ENCODE measurements around the gene NKRF.

Gene NKRF

DNA sequence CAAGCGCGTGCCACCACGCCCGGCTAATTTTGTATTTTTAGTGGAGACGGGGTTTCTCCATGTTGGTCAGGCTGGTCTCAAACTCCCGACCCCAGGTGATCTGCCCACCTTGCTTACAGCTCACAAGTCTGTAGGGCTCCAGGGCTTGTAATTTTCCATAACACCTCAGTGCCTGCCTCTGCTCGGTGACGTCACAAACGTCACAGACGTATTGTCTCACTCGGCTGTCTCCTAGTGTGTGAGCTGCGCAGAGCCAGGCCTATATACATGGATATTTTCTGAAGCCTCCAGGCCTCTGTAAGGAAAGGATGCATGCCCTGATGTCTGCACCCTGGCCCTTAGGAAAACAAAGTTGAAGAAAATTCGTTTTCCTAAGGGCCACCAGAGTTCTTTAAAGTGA, 8.6 kb upstream of the NKRF start:
- DNase-seq (ENCODE audit: low read depth in 3 of 3) = no peak

DNA sequence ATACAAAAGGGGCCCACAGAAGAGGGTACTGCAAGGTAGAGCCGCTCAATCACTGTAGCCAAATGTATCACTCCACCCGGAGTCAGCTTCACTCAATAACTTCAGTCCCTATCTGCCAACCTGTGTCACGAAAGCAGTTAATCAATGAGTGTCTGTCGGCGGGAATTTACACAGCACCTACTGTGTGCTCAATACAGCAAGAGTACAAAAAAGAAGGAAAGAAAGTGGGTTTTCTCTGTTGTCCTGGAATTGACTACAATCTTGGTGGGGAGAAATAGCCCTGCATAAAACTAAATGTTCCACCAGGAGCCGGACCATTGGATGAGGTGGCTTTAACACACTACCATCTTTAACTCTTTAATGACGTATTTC, 780 bp upstream of the NKRF start:
- no peak for DNase-seq (ENCODE audit: low read depth in 3 of 3)

DNA sequence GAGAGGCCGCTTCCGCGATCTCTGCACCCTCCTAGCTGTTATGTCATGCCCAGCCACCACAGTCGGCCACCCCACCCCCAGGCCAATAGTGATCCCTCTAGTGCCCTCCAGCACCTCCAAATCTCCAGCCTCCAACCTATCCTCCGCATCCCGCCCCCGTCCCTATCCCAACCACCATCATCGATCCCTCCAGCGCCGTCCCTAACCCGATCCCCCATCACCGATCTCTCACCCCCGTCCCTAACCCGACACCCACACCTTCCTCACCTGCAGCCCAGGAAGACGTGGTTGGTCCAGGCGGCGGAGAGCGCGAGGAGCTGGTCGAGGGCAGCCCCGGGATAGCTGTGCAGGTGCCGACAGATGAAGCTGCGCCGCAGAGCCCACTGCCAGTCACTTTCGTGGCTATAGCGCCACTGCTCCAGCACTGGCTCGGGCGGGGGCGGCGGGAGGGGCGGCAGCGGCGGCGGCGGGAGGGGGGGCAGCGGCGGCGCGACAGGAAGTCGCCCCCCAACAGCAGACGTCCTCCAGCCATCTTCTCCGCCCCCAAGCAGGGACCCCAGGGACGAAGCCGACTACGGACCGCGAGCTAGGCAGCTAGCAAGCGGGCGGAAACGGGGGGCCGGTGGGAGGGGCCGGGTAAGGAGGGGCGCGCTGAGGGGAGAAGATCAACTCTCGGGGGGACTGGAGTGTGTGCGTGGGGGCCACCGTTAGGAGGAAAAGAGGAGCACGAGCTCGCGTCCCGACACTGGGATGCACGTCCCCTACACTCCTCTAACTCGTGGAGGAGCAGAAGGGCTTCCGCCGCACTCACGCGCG, 552 bp downstream of the NKRF start:
- DNase-seq (ENCODE audit: low read depth in 3 of 3) = peak in 1 of 3 donors; percentile 21

DNA sequence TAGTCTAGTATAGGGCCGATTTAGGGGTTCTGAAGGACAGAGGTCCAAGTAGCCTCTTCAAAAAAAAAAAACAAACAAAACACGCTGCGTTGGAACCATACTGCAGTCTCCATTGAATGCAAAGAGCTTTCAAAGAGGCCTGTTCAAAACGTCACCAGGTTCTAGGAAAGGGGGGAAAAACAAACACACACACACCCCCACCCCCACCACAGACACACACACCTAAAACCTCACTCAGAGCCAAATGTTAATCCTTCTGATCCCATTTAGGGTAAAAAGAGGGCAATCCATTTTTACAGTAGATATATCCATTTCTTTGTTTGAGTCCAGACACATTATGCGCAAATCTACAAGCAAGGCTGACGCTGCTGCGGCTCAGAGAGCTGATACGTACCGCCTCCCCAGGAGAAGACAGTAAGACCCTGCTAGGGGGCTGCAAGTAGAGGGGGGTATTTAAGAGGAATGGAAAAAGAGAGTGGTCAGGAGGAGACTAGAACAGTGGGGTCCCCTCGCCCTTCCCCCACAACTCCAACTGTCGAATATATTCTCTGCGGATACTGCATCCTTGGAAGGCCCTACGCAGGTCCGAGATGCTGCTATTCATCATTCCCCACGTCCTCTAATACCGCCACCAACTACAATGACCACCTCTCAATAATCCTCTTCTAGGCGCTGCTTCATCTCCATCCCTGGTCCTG, 1.3 kb downstream of the NKRF start:
- DNase-seq (ENCODE audit: low read depth in 3 of 3) = no peak

DNA sequence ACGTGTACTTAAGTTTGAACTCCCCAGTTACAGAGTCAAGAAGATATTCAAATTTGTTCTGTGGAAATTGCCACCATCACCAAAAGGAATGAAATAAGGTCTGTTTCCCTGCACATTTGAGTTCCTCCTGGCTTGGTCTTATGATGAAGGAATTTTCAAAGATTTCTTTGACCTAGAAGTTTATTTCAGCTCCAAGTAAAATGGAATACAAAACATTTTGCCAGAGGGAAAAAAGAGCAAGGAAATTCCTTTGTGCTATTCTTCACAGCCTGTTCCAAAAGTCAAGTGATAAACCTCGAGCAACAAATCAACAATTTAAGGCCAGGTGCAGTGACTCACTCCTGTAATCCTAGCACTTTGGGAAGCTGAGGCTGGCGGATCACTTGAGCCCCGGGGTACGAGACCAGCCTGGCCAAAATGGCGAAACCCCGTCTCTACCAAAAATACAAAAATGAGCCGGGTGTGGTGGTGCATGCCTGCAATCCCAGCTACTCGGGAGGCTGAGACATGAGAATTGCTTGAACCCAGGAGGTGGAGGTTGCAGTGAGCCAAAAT, 3.4 kb downstream of the NKRF start:
- no peak for DNase-seq (ENCODE audit: low read depth in 3 of 3)

DNA sequence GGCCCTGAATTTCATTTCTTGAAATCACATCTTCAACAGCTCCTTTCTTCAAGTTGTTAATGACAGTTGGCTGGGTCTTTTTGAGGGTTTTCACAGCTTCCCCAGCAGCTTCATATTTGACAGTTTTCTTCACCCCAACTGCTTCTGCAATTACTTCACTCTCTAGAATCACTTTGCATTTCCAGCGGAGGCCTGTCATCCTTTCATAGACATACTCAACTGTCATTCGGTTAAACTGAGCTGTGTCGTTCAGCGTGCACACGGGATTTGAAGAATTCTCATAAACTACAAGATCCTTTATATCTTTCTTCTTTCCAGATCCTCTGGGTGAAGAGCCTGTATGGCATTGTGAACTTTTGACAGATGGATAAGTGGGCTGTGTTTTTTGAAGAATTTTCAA, 16.4 kb downstream of the NKRF start:
- DNase-seq (ENCODE audit: low read depth in 3 of 3) = no peak

DNA sequence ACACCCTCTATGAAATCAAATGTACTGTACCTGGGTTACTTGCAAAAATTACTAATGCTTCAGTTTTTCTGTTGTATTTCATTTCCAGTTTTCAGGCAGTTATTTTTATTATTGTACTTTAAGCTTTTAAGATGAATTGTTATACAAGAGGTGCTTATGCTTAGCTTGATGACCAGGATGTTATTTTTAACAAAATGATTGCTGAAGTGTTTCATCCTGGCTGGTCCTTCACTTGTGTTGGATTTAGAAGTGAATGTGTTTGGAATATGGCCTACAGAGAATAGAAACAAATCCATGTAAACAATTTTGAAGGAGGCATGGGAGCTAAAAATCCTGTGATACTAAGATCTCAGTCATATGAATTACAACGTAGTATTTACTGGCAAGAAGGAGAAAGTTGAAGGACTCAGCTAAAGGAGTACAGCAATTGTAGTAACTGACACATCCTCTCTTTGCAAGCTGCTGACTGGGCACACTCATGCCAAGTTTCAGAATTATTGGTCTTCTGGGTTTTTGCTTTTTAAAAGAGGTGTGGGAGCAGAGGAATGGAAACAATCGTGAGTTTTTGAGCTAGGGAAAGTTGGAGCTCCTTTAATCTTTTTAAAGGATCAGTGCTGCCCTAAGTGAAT, 22.7 kb downstream of the NKRF start:
- DNase-seq (ENCODE audit: low read depth in 3 of 3) = no peak

DNA sequence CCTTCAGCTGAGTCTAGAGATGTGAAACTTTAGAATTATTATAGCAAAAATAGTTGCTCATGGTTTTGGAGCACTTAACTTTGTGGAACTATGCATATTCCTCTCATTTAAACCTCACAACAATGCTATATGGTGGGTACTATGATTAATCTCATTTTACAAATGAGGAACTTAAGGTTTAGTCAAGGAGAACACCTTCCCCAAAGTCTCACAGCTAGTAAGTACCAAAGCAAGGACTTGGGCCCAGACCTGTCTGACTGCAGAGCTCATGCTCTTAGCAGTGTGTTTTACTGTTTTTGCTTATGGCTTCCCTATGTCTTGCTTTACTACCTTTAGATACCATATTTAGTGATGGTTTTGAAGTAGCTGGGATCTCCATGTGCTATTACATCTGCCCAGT, 26.8 kb downstream of the NKRF start:
- DNase-seq (ENCODE audit: low read depth in 3 of 3) = no peak

DNA sequence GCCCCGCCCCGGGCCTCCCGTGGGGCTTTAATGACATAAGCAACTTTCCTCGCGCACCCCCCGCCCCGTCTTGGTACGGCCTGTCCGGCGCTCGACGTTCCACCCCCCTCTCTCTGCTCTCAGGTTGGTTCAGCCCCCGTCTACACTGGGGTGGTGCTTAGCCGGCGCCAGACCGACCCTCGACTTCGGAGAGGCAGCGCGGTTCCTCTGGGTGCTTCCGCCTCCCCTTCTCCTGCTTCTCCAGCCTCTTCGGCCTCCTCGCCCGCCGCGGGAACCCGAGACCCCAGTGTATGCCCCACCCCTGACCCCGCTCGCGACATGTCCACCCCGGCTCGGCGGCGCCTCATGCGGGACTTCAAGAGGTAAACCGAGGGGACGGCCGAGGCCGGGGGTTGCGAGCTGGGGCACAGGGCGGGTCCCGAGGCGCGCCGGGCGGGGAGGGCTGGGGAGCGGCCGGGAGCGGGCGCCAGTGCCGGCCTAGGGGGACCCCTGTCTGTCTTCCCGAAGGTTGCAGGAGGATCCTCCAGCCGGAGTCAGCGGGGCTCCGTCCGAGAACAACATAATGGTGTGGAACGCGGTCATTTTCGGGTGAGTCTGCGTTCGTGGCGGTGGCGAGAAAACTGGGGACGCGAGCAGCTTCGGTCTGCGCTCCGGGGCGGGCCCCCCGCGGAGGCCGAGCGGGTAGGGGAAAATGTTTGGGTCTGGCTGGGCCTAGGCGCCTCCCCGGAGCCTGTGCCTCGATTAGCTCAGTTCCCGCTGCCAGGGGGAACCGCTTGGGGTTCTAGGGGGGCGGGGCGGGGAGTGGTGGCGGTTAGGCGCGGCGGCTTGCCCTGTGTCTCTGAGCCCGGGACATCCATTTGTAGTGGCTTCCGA, 31.6 kb downstream of the NKRF start, which contains the start of gene UBE2A:
TSS of gene UBE2A (plus strand) at position 170 of the 873 bp plus-strand sequence. CDS start at position 319, 149 bp downstream.
- peak; percentile 73 to 78 (median 74) for DNase-seq (ENCODE audit: low read depth in 3 of 3)

DNA sequence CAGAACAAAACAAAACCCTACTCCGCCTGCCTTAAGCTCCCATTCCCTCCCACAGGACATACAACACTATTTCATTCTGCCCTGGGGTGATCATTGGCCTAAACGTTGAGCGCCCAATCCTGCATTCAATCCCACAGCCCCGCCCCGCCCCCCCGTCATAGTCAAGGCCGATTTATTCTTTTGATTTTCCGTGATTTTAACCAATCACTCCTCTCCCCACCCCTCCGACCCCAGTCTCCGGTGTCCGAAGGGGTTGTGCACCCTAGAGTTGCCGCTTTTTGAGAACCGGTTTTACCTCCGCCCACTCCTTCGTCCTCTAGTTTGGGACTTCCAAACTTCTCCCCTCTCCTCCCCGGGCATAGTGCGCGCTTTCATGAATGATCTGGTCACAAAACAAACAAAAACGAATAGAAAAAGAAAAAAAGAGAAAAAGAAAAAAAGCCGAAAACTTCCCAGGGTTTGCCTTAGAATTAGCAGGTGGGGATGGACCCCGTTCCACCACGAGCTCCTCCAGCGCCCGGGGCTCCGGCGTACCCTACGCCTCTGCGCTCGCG, 32.3 kb downstream of the NKRF start:
- DNase-seq (ENCODE audit: low read depth in 3 of 3) = no peak

DNA sequence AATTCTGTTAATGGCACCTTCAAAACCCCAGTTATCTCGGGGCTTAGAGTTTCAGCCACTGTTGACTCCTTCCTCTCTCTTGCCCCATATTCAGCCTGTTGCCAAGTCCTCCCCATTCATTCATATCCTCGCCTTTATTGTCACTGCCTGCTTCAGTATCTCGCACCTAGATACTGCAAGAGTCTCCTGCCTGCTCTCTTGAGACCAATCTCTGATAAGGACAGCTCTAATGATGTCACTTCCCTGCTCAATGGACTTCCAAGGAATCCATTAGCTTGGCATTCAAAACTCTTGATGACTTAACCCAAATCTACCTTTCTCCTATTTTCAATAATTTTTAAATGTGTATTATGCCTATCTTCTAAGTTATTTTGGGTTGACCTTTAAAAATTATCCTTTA, 33.0 kb downstream of the NKRF start:
- DNase-seq (ENCODE audit: low read depth in 3 of 3) = no peak

DNA sequence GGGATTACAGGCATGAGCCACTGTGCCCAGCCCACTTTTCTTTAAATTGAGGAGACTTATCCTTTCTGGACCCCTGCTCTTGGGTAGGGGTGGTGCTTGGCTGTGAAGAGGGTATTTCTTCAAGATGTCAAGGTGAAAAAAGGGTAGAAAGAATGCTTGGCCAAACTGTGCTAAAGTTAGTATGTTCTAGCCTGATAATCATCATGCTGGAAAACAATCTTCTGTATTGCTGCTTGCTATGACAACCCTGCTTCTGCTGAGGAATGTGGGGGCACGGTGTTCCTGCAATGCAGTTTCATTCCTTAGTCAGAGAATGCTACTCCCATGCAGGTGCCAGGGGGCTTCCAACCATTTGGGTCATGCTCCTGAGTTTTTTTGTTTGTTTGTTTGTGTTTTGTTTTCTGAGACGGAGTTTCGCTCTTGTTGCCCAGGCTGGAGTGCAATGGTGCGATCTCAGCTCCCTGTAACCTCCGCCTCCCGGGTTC, 35.8 kb downstream of the NKRF start:
- no peak for DNase-seq (ENCODE audit: low read depth in 3 of 3)

DNA sequence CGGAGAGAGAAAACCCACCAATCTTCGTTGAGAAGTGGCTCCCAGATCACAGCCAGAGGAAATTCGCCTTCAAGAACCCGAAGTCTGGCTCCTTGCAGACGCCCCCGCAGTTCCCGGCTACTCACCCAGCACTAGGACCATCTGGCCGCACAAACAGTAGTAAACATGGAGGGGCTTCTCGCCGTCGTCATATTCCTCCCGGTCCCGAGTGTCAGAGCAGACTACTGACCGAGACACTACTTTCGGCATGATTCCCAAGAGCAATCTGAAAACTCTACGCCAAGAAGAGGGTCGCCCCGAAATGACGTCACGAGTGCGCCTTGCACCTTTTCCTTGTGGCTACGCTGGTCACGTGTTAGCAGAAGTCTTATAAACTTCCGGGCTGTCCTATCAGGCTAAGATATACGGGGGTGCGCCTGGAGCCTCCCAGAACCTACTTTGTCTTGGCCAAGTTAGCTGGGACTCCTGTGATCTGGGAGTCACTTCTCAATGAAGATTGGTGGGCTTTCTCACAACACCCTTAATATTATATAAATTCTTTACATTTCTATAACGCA, 41.0 kb downstream of the NKRF start, which contains the start of gene STEEP1:
TSS of gene STEEP1 (minus strand) at position 303 of the 557 bp plus-strand sequence. CDS start at position 249, 54 bp downstream.
- DNase-seq (ENCODE audit: low read depth in 3 of 3) = peak; percentile 66 to 81 (median 78)

DNA sequence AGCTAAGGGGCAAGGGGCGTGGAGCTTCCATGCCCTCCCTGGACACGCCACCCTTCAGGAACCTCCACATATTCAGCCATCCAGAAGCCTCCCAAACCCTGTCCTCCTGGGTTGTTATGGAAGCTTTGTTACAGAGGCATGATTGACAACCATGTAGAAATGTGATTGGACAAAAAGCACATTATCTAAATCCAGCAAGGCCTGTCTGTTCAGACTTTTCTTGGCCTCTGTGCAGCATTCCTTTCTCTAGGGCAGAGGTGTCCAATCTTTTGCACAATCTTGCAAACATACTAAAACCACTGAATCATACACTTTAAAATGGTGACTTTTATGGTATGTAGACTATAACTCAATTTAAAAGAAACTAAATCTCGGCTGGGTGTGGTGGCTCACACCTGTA, 53.7 kb downstream of the NKRF start:
- DNase-seq (ENCODE audit: low read depth in 3 of 3) = no peak

DNA sequence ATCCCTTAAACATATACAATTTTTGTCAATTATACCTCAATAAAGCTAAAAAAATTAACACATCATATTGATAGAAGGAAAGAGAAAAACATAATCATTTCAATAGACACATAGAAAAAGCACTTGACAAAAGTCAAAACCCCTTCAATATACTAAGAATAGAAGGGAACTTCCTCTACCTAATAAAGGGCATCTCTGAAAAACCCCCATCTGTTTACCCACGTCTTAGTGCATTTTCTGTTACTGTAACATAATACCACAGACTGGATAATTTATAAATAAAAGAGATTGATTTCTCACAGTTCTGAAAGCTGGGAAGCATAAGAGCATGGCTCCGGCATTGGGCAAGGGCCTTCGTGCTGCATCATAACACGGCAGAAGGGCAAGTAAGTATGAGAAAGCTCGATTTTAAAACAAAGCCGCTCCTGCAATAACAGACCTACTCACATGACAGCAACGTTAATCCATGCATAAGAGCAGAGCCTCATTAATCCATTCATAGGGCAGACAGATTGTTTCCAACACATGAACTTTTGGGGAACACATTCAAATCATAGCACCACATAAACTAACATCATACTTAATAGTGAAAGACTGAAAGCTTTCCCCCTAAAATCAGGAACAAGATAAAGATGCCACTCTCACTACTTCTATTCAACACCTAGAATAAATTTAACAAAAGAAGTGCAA, 56.8 kb downstream of the NKRF start:
- DNase-seq (ENCODE audit: low read depth in 3 of 3) = no peak

DNA sequence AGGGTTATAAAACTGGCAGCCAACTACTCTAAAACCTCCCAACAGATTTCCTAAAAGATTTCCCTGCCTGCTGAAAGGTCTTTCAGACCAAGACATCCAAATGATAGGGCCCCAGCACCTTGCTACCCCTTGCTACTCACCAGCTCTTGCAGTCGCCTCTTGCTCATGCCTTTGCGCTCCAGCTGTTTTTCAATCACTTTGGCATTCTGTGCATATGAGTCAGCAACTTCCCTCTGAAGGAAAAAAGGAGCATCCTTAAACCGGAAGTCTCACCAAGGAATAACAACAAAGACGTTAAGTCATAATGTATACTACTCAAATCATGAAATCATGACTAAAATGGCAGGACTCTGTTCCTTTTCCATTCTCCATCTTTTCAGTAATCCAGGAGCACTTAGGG, 65.0 kb downstream of the NKRF start:
- no peak for DNase-seq (ENCODE audit: low read depth in 3 of 3)

DNA sequence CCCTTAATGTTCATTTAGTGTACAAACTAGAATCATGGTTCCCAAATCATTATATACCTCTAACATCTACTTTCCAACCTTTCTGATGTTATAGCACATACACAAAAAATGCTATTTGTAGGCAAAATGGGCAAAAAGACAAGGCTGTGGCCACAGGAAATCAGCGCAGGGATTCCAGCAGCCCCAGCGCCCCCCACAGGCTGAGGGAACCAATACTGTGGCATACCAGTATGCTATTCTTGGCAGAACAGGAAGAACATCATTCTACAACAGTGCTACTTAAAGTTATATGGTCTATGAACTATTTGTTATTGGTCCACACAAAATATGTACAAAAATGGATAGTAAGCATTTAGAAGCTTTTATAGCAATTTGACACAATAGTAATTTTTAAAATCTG, 66.4 kb downstream of the NKRF start:
- DNase-seq (ENCODE audit: low read depth in 3 of 3) = no peak
